WTC11 (cell line): ENCODE results near the gene COL6A3. TPM values are rescaled to one million over a fixed set of nuclear protein-coding genes. Genes with fewer than 3 reads are reported as not detected.

ENCODE experiments used
- ATAC-seq: fragments of 200-7000 bp; cut with Tn5 transposase; 2 replicates; pipeline ENCODE4 v1.10.0; 2021; ENCODE audit warnings: mild to moderate bottlenecking, moderate library complexity
- CTCF ChIA-PET: fragments of 300-600 bp; sonication (Branson Sonifier 250); formaldehyde crosslinking; loops from one replicate; lab custom pipeline; 2021; ENCODE audit warnings: antibody characterized with exemption; lab: Charles Lee
- POLR2A ChIA-PET: fragments of 350-600 bp; sonication (Branson Sonifier 250); formaldehyde crosslinking; loops from one replicate; lab custom pipeline; 2021; ENCODE audit warnings: antibody characterized with exemption; lab: Charles Lee
- DNase-seq: peaks from one replicate; pipeline ENCODE4 v3.0.0; 2021; ENCODE audit warnings: low spot score
- H3K27ac Mint-ChIP-seq: 2 replicates; pipeline ENCODE4 v1.8.0; 2021; ENCODE audit warnings: mixed read lengths
- H3K27me3 Mint-ChIP-seq: 2 replicates; pipeline ENCODE4 v1.8.0; 2021; ENCODE audit warnings: low read depth, mild to moderate bottlenecking, moderate library complexity, mixed read lengths
- H3K36me3 Mint-ChIP-seq: 2 replicates; pipeline ENCODE4 v1.8.0; 2021; ENCODE audit warnings: mixed read lengths
- H3K4me1 Mint-ChIP-seq: 2 replicates; pipeline ENCODE4 v1.8.0; 2022; ENCODE audit warnings: mixed read lengths
- H3K4me3 Mint-ChIP-seq: 2 replicates; pipeline ENCODE4 v1.8.0; 2021; ENCODE audit warnings: mild to moderate bottlenecking, moderate library complexity, mixed read lengths
- H3K9me3 Mint-ChIP-seq: 2 replicates; pipeline ENCODE4 v1.8.0; 2021; ENCODE audit warnings: mixed read lengths
- ATF6 ChIP-seq: sonication (generic); formaldehyde crosslinking; IDR thresholded peaks from 2 replicates; pipeline ENCODE4 v1.8.1; 2023; ENCODE audit warnings: mild to moderate bottlenecking, missing genetic modification reagents
- ERG ChIP-seq: fragments of 250-450 bp; sonication (Bioruptor Pico); IDR thresholded peaks from 2 replicates; pipeline ENCODE4 v1.8.0; 2021; ENCODE audit warnings: mild to moderate bottlenecking
- FOXK1 ChIP-seq: sonication (generic); formaldehyde crosslinking; IDR thresholded peaks from 2 replicates; pipeline ENCODE4 v1.8.0; 2022; ENCODE audit warnings: mild to moderate bottlenecking, moderate library complexity, missing genetic modification reagents
- JAZF1 ChIP-seq: fragments of 250-450 bp; sonication (Bioruptor Pico); IDR thresholded peaks from 2 replicates; pipeline ENCODE4 v1.9.0; 2021; ENCODE audit warnings: moderate library complexity, mild to moderate bottlenecking, inconsistent platforms
- MYBL2 ChIP-seq: sonication (generic); formaldehyde crosslinking; IDR thresholded peaks from 2 replicates; pipeline ENCODE4 v1.8.1; 2023; ENCODE audit warnings: mild to moderate bottlenecking, moderate library complexity, missing genetic modification reagents
- RORB ChIP-seq: fragments of 250-450 bp; sonication (Bioruptor Pico); IDR thresholded peaks from 2 replicates; pipeline ENCODE4 v1.9.0; 2021; ENCODE audit warnings: mild to moderate bottlenecking
- SMAD3 ChIP-seq: sonication (generic); formaldehyde crosslinking; IDR thresholded peaks from 2 replicates; pipeline ENCODE4 v1.8.0; 2022; ENCODE audit warnings: missing genetic modification reagents, mild to moderate bottlenecking, borderline replicate concordance
- TCF7 ChIP-seq: sonication (generic); formaldehyde crosslinking; IDR thresholded peaks from 2 replicates; pipeline ENCODE4 v1.8.0; 2022; ENCODE audit warnings: mild to moderate bottlenecking, low read depth, missing genetic modification reagents, moderate library complexity
- TEAD4 ChIP-seq: sonication (generic); formaldehyde crosslinking; IDR thresholded peaks from 2 replicates; pipeline ENCODE4 v1.8.0; 2022; ENCODE audit warnings: mild to moderate bottlenecking, missing genetic modification reagents
- USF1 ChIP-seq: sonication (generic); formaldehyde crosslinking; IDR thresholded peaks from 2 replicates; pipeline ENCODE4 v1.8.0; 2022; ENCODE audit warnings: mild to moderate bottlenecking, missing genetic modification reagents
- ZMAT4 ChIP-seq: fragments of 250-450 bp; sonication (Bioruptor Pico); IDR thresholded peaks from 2 replicates; pipeline ENCODE4 v1.9.0; 2021; ENCODE audit warnings: mild to moderate bottlenecking
- ZNF121 ChIP-seq: sonication (generic); formaldehyde crosslinking; IDR thresholded peaks from 2 replicates; pipeline ENCODE4 v1.8.0; 2023; ENCODE audit warnings: missing genetic modification reagents
- ZSCAN18 ChIP-seq: fragments of 250-450 bp; sonication (Bioruptor Pico); IDR thresholded peaks from 2 replicates; pipeline ENCODE4 v2.1.2; 2022; ENCODE audit warnings: mild to moderate bottlenecking, moderate library complexity
- total RNA-seq: library from RNA; stranded (reverse); gene quantifications from 3 replicates; pipeline ENCODE4 v1.2.3, GENCODE V29; 2021
- TF ChIP-seq, protein P1 (sequence below): sonication (generic); formaldehyde crosslinking; IDR thresholded peaks from 2 replicates; pipeline ENCODE4 v1.8.1; 2023; ENCODE audit warnings: mild to moderate bottlenecking, missing genetic modification reagents, moderate library complexity
- TF ChIP-seq, protein P2 (sequence below): fragments of 250-450 bp; sonication (Bioruptor Pico); IDR thresholded peaks from 2 replicates; pipeline ENCODE4 v1.9.0; 2021; ENCODE audit warnings: mild to moderate bottlenecking, borderline replicate concordance

COL6A3 gene
- total RNA-seq, 1 experiment from 2014 or later: 2.6 TPM

GRCh38 chr2:237314681-237315080 lies 99.3 kb downstream of the COL6A3 start:
- ATAC-seq (no peak), DNase-seq (no peak)
- Mint-ChIP-seq H3K9me3 (no peaks in the 10 kb centered on the region), H3K36me3 (no peaks in the 10 kb centered on the region), H3K4me3 (no peak overlapping the region), H3K4me1 (peaks cover 3% of the 10 kb centered on the region; the same call in 1 of the 2 replicates), H3K27ac (no peak overlapping the region), H3K27me3 (no peaks in the 10 kb centered on the region)
- ChIA-PET CTCF (interaction anchor here (1.0 to 2.0 kb wide), 3 partner anchors 157 to 257 kb away, joined by 3 to 5 read pairs (median 3); no protein-coding TSS in a partner anchor), POLR2A (interaction anchor here (0.8 kb wide), 1 partner anchor 19 kb away, joined by 3 read pairs; no protein-coding TSS in a partner anchor)
- TF ChIP-seq ZNF121 (CRISPR knock-in tag): no peak
- TF ChIP-seq RORB (CRISPR knock-in tag): no peak
- TF ChIP-seq FOXK1 (CRISPR knock-in tag): no peak
- TF ChIP-seq ATF6 (CRISPR knock-in tag): no peak
- TF ChIP-seq USF1: no peak
- no peak for TF ChIP-seq TEAD4 (CRISPR knock-in tag)

GRCh38 chr2:237314198-237314597 lies 99.8 kb downstream of the COL6A3 start:
- Mint-ChIP-seq H3K36me3 (no peaks in the 10 kb centered on the region), H3K27ac (no peak overlapping the region), H3K4me1 (peaks cover 3% of the 10 kb centered on the region; the same call in 1 of the 2 replicates), H3K4me3 (no peak overlapping the region), H3K27me3 (no peaks in the 10 kb centered on the region), H3K9me3 (no peaks in the 10 kb centered on the region)
- ATAC-seq (no peak), DNase-seq (no peak)
- TF ChIP-seq, protein P1, sequence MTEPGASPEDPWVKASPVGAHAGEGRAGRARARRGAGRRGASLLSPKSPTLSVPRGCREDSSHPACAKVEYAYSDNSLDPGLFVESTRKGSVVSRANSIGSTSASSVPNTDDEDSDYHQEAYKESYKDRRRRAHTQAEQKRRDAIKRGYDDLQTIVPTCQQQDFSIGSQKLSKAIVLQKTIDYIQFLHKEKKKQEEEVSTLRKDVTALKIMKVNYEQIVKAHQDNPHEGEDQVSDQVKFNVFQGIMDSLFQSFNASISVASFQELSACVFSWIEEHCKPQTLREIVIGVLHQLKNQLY (CRISPR knock-in tag): no peak
- TF ChIP-seq ZSCAN18 (CRISPR knock-in tag) (no peak), JAZF1 (no peak), ERG (CRISPR knock-in tag) (no peak), SMAD3 (CRISPR knock-in tag) (no peak), TCF7 (CRISPR knock-in tag) (no peak), ZMAT4 (CRISPR knock-in tag) (no peak), MYBL2 (CRISPR knock-in tag) (no peak)
- TF ChIP-seq, protein P2, sequence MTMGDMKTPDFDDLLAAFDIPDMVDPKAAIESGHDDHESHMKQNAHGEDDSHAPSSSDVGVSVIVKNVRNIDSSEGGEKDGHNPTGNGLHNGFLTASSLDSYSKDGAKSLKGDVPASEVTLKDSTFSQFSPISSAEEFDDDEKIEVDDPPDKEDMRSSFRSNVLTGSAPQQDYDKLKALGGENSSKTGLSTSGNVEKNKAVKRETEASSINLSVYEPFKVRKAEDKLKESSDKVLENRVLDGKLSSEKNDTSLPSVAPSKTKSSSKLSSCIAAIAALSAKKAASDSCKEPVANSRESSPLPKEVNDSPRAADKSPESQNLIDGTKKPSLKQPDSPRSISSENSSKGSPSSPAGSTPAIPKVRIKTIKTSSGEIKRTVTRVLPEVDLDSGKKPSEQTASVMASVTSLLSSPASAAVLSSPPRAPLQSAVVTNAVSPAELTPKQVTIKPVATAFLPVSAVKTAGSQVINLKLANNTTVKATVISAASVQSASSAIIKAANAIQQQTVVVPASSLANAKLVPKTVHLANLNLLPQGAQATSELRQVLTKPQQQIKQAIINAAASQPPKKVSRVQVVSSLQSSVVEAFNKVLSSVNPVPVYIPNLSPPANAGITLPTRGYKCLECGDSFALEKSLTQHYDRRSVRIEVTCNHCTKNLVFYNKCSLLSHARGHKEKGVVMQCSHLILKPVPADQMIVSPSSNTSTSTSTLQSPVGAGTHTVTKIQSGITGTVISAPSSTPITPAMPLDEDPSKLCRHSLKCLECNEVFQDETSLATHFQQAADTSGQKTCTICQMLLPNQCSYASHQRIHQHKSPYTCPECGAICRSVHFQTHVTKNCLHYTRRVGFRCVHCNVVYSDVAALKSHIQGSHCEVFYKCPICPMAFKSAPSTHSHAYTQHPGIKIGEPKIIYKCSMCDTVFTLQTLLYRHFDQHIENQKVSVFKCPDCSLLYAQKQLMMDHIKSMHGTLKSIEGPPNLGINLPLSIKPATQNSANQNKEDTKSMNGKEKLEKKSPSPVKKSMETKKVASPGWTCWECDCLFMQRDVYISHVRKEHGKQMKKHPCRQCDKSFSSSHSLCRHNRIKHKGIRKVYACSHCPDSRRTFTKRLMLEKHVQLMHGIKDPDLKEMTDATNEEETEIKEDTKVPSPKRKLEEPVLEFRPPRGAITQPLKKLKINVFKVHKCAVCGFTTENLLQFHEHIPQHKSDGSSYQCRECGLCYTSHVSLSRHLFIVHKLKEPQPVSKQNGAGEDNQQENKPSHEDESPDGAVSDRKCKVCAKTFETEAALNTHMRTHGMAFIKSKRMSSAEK (CRISPR knock-in tag): no peak
- ChIA-PET POLR2A (interaction anchor here (0.8 kb wide), 1 partner anchor 20 kb away, joined by 3 read pairs; no protein-coding TSS in a partner anchor), CTCF (interaction anchor here (2.0 kb wide), 1 partner anchor 257 kb away, joined by 5 read pairs; no protein-coding TSS in a partner anchor)
